Brain pericyte (primary cell): Measurements from ENCODE around the gene ORMDL3.

Experiments used
- DNase-seq: peaks from one replicate; pipeline ENCODE4 v3.0.0-alpha.2; 2012; ENCODE audit warnings: low read depth, low spot score

ORMDL3 gene

GRCh38 chr17:39927101-39927928, at the start of gene ORMDL3, which contains the start of gene LRRC3C:
Gene ORMDL3, minus strand, starts transcription at chr17:39927601. Its CDS starts 3,398 bp downstream, at chr17:39924203.
Gene LRRC3C, plus strand, starts transcription at chr17:39927732. Its CDS starts 13,792 bp downstream, at chr17:39941524.
- DNase-seq = peak; percentile 86

- no peak for DNase-seq
Measured at GRCh38 chr17:39975801-39976200, 48.4 kb upstream of the ORMDL3 start.

GRCh38 chr17:39974433-39974832, 47.0 kb upstream of the ORMDL3 start:
- DNase-seq = no peak

- DNase-seq = no peak
Measured at GRCh38 chr17:39973496-39973895, 46.1 kb upstream of the ORMDL3 start.

- no peak for DNase-seq
Measured at GRCh38 chr17:39972271-39972670, 44.9 kb upstream of the ORMDL3 start.

GRCh38 chr17:39971076-39971603, 43.7 kb upstream of the ORMDL3 start:
- no peak for DNase-seq

GRCh38 chr17:39970157-39970692, 42.8 kb upstream of the ORMDL3 start:
- no peak for DNase-seq

- DNase-seq = no peak
Measured at GRCh38 chr17:39969375-39969774, 42.0 kb upstream of the ORMDL3 start.

- DNase-seq = no peak
Measured at GRCh38 chr17:39968761-39969160, 41.4 kb upstream of the ORMDL3 start.

GRCh38 chr17:39966771-39967170, 39.4 kb upstream of the ORMDL3 start:
- DNase-seq = no peak

- no peak for DNase-seq
Measured at GRCh38 chr17:39965017-39965699, 37.8 kb upstream of the ORMDL3 start.

GRCh38 chr17:39963829-39964228, 36.4 kb upstream of the ORMDL3 start:
- no peak for DNase-seq

- no peak for DNase-seq
Measured at GRCh38 chr17:39962642-39963220, 35.3 kb upstream of the ORMDL3 start, which contains the start of gene GSDMA. Gene GSDMA, plus strand, starts transcription at chr17:39963004. Its CDS starts 2,684 bp downstream, at chr17:39965688.

- no peak for DNase-seq
Measured at GRCh38 chr17:39960524-39961041, 33.2 kb upstream of the ORMDL3 start.

- no peak for DNase-seq
Measured at GRCh38 chr17:39955726-39956225, 28.4 kb upstream of the ORMDL3 start.

- DNase-seq = no peak
Measured at GRCh38 chr17:39954876-39955275, 27.5 kb upstream of the ORMDL3 start.

- no peak for DNase-seq
Measured at GRCh38 chr17:39953471-39953888, 26.1 kb upstream of the ORMDL3 start.

GRCh38 chr17:39952680-39953470, 25.5 kb upstream of the ORMDL3 start:
- peak; percentile 78 for DNase-seq

GRCh38 chr17:39951924-39952679, 24.7 kb upstream of the ORMDL3 start:
- DNase-seq = no peak

GRCh38 chr17:39950871-39951348, 23.5 kb upstream of the ORMDL3 start:
- DNase-seq = peak; percentile 34
